Measurements from ENCODE around the gene OR10G3. TPM values are rescaled to one million over a fixed set of nuclear protein-coding genes. Genes with fewer than 3 reads are reported as not detected.

OR10G3 gene
- total RNA-seq, 1 experiment from 2014 or later, result not detected

GRCh38 chr14:21556378-21557083, 23.3 kb downstream of the OR10G3 start:
- Histone ChIP-seq H2BK20ac (ENCODE audit: low read depth, low read length, poor library complexity, severe bottlenecking) (no peak overlapping the region), H2BK5ac (ENCODE audit: insufficient read length, low read length) (peak overlapping the region; percentile 98), H3K27me3 (ENCODE audit: insufficient read depth, low read length) (no peaks in the 10 kb centered on the region), H3K79me1 (ENCODE audit: insufficient read depth, low read depth, low read length, poor library complexity, severe bottlenecking) (no peaks in the 10 kb centered on the region), H3K4me2 (ENCODE audit: insufficient read depth, insufficient read length, low read length) (peak overlapping the region; percentile 53), H2BK120ac (ENCODE audit: low read depth, low read length, poor library complexity, severe bottlenecking) (peak overlapping the region; percentile 93), H2AFZ (ENCODE audit: low read length) (no peak overlapping the region), H3K14ac (ENCODE audit: insufficient read depth, low read length) (peak overlapping the region; percentile 79; the same call in 1 of the 2 replicates), H2BK15ac (ENCODE audit: low read depth, low read length) (no peak overlapping the region), H4K91ac (ENCODE audit: insufficient read length, low read depth, low read length) (peak overlapping the region; percentile 98), H2AK5ac (ENCODE audit: insufficient read length, low read length) (no peak overlapping the region), H4K5ac (ENCODE audit: insufficient read length, low read depth, low read length) (peak overlapping the region; percentile 97), H3K4me1 (ENCODE audit: insufficient read depth, low read length) (peaks cover 10% of the 10 kb centered on the region), H3K9ac (ENCODE audit: extremely low read depth, insufficient read length, low read length) (no peak overlapping the region), H3K18ac (ENCODE audit: insufficient read length, low read depth, low read length) (peak overlapping the region; percentile 84), H4K8ac (replicated peaks; ENCODE audit: insufficient read length, low read depth, low read length) (no peak overlapping the region), H3K23me2 (ENCODE audit: insufficient read length, low read depth, low read length, poor library complexity, severe bottlenecking) (no peaks in the 10 kb centered on the region), H3K56ac (ENCODE audit: insufficient read length, low read depth, low read length) (peak overlapping the region; percentile 34), H4K20me1 (ENCODE audit: control insufficient read depth, insufficient read depth, insufficient read length) (no peaks in the 10 kb centered on the region), H3K4ac (ENCODE audit: low read depth, low read length) (peak overlapping the region; percentile 74; the same call in 1 of the 2 replicates), H3K27ac (ENCODE audit: insufficient read length, low read depth, low read length) (peak overlapping the region; percentile 99), H3T11ph (ENCODE audit: low read length) (peak overlapping the region; percentile 2), H3K9me3 (ENCODE audit: control insufficient read depth, low read depth, low read length) (no peaks in the 10 kb centered on the region), H2BK12ac (ENCODE audit: insufficient read length, low read depth, low read length) (peak overlapping the region; percentile 86), H3K79me2 (ENCODE audit: insufficient read depth, low read length) (no peaks in the 10 kb centered on the region), H3K23ac (ENCODE audit: insufficient read length, low read depth, low read length) (no peak overlapping the region)
- WGBS (ENCODE audit: extremely low coverage, insufficient read length, low lambda C conversion rate), result no CpG with 5 or more reads among the region's 5 CpGs
- TF ChIP-seq, protein P1, sequence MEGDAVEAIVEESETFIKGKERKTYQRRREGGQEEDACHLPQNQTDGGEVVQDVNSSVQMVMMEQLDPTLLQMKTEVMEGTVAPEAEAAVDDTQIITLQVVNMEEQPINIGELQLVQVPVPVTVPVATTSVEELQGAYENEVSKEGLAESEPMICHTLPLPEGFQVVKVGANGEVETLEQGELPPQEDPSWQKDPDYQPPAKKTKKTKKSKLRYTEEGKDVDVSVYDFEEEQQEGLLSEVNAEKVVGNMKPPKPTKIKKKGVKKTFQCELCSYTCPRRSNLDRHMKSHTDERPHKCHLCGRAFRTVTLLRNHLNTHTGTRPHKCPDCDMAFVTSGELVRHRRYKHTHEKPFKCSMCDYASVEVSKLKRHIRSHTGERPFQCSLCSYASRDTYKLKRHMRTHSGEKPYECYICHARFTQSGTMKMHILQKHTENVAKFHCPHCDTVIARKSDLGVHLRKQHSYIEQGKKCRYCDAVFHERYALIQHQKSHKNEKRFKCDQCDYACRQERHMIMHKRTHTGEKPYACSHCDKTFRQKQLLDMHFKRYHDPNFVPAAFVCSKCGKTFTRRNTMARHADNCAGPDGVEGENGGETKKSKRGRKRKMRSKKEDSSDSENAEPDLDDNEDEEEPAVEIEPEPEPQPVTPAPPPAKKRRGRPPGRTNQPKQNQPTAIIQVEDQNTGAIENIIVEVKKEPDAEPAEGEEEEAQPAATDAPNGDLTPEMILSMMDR (conservative IDR thresholded peaks at IDR 0.05), result no peak
- Mint-ChIP-seq H3K27ac (peak overlapping the region; percentile 97 to 100 (median 99)), H3K9me3 (no peaks in the 10 kb centered on the region; a peak in 1 of 5 replicates), H3K27me3 (ENCODE audit: low read depth) (no peaks in the 10 kb centered on the region), H3K4me3 (peak overlapping the region in 1 of 2 experiments; percentile 66; a peak in 3 of 5 replicates), H3K36me3 (ENCODE audit: insufficient read depth in 1 of 3, low read depth in 3 of 3) (no peaks in the 10 kb centered on the region), H3K4me1 (peaks cover 36 to 49% of the 10 kb centered on the region in 2 experiments)
- no peak for DNase-seq

Measured in H9 (cell line).